ENCODE results near the gene SYNRG. TPM values are rescaled to one million over a fixed set of nuclear protein-coding genes. Genes with fewer than 3 reads are reported as not detected.
A peak's percentile ranks its signal among the peaks of the same experiment; 100 is the strongest.

Gene SYNRG
- total RNA-seq, 1 experiment from 2014 or later = 29.8 TPM

- in situ Hi-C loops (cut with HindIII; ENCODE audit: low sequenced_read_pairs) = no loop called here
Observed at GRCh38 chr17:37488607-37489196, 120.5 kb downstream of the SYNRG start.

GRCh38 chr17:37488009-37488604 lies 121.1 kb downstream of the SYNRG start:
- in situ Hi-C loops (cut with HindIII; ENCODE audit: low sequenced_read_pairs) = no loop called here
- DNase-seq (ENCODE audit: low spot score) = peak; percentile 47

More at GRCh38 chr17:37488607-37489196, 120.5 kb downstream of the SYNRG start:
- peak; percentile 73 for DNase-seq (ENCODE audit: low spot score)

- DNase-seq (ENCODE audit: low spot score) = no peak
- in situ Hi-C loops (cut with HindIII; ENCODE audit: low sequenced_read_pairs) = no loop called here
Observed at GRCh38 chr17:37485938-37486570, 123.2 kb downstream of the SYNRG start.

GRCh38 chr17:37483311-37484039 lies 125.7 kb downstream of the SYNRG start:
- in situ Hi-C loops (cut with HindIII; ENCODE audit: low sequenced_read_pairs) = no loop called here
- DNase-seq (ENCODE audit: low spot score) = no peak

- in situ Hi-C loops (cut with HindIII; ENCODE audit: low sequenced_read_pairs) = no loop called here
- DNase-seq (ENCODE audit: low spot score) = no peak
Observed at GRCh38 chr17:37481001-37481665, 128.1 kb downstream of the SYNRG start.

GRCh38 chr17:37480427-37480826 lies 128.8 kb downstream of the SYNRG start:
- in situ Hi-C loops (cut with HindIII; ENCODE audit: low sequenced_read_pairs) = no loop called here
- DNase-seq (ENCODE audit: low spot score) = no peak

- in situ Hi-C loops (cut with HindIII; ENCODE audit: low sequenced_read_pairs) = no loop called here
- no peak for DNase-seq (ENCODE audit: low spot score)
Observed at GRCh38 chr17:37479025-37479424, 130.2 kb downstream of the SYNRG start.

- in situ Hi-C loops (cut with HindIII; ENCODE audit: low sequenced_read_pairs) = no loop called here
- DNase-seq (ENCODE audit: low spot score) = no peak
Observed at GRCh38 chr17:37478187-37478586, 131.0 kb downstream of the SYNRG start.

GRCh38 chr17:37476431-37477120 lies 132.6 kb downstream of the SYNRG start:
- no peak for DNase-seq (ENCODE audit: low spot score)
- in situ Hi-C loops (cut with HindIII; ENCODE audit: low sequenced_read_pairs) = no loop called here

GRCh38 chr17:37475731-37476420 lies 133.3 kb downstream of the SYNRG start:
- in situ Hi-C loops (cut with HindIII; ENCODE audit: low sequenced_read_pairs) = no loop called here
- DNase-seq (ENCODE audit: low spot score) = no peak

GRCh38 chr17:37470181-37470580 lies 139.0 kb downstream of the SYNRG start:
- DNase-seq (ENCODE audit: low spot score) = no peak
- in situ Hi-C loops (cut with HindIII; ENCODE audit: low sequenced_read_pairs) = no loop called here

- DNase-seq (ENCODE audit: low spot score) = no peak
- in situ Hi-C loops (cut with HindIII; ENCODE audit: low sequenced_read_pairs) = no loop called here
Observed at GRCh38 chr17:37466471-37466870, 142.7 kb downstream of the SYNRG start.

- no peak for DNase-seq (ENCODE audit: low spot score)
- in situ Hi-C loops (cut with HindIII; ENCODE audit: low sequenced_read_pairs) = no loop called here
Observed at GRCh38 chr17:37465069-37465616, 144.1 kb downstream of the SYNRG start.

Other genes starting within 250 kb of the SYNRG start
- not detected in 2 replicates for gene C17orf78, start 233.4 kb downstream of the SYNRG start, total RNA-seq (2014; rRNA removed; shearing (Covaris generic))
- 70.8 and 128 TPM in 2 replicates for gene ACACA, start 202.6 kb downstream of the SYNRG start, total RNA-seq (2014; rRNA removed; shearing (Covaris generic))
- 23.0 and 28.6 TPM in 2 replicates for gene TADA2A, start 202.5 kb downstream of the SYNRG start, total RNA-seq (2014; rRNA removed; shearing (Covaris generic))
- 42.7 and 59.0 TPM in 2 replicates for gene DUSP14, start 119.5 kb downstream of the SYNRG start, total RNA-seq (2014; rRNA removed; shearing (Covaris generic))
- 23.0 and 43.7 TPM in 2 replicates for gene DDX52, start 34.0 kb upstream of the SYNRG start, total RNA-seq (2014; rRNA removed; shearing (Covaris generic))
- not detected in 2 replicates for gene HNF1B, start 135.6 kb upstream of the SYNRG start, total RNA-seq (2014; rRNA removed; shearing (Covaris generic))

Data from G401 (cell line).